HG03025 (cell line): Measurements from ENCODE around the gene ADAMTS9.
"Not testable (repeated sequence)": the region's sequence is repeated elsewhere in the genome, so short reads cannot be mapped to it uniquely, and the experiment has no call there.

ENCODE experiments used
- ATAC-seq: cut with Tn5 transposase; IDR thresholded peaks from one replicate; pipeline ENCODE4 v1.9.1; 2021; ENCODE audit warnings: mild to moderate bottlenecking, moderate library complexity; ENCODE audit not compliant: unreplicated experiment, low FRiP score

The ADAMTS9 gene

GRCh38 chr3:64550745-64551144, 137.1 kb downstream of the ADAMTS9 start:
- no peak for ATAC-seq

- no peak for ATAC-seq
Measured at GRCh38 chr3:64549869-64550268, 137.9 kb downstream of the ADAMTS9 start.

GRCh38 chr3:64548200-64548889, 139.5 kb downstream of the ADAMTS9 start:
- no peak for ATAC-seq

GRCh38 chr3:64546856-64547255, 140.9 kb downstream of the ADAMTS9 start:
- no peak for ATAC-seq

GRCh38 chr3:64545239-64545638, 142.6 kb downstream of the ADAMTS9 start:
- ATAC-seq, result not testable (repeated sequence)

GRCh38 chr3:64541803-64542202, 146.0 kb downstream of the ADAMTS9 start:
- ATAC-seq, result no peak

- no peak for ATAC-seq
Measured at GRCh38 chr3:64539451-64540196, 148.2 kb downstream of the ADAMTS9 start.

GRCh38 chr3:64536166-64536565, 151.6 kb downstream of the ADAMTS9 start:
- no peak for ATAC-seq

- peak; percentile 73 for ATAC-seq
Measured at GRCh38 chr3:64533617-64534317, 154.0 kb downstream of the ADAMTS9 start.

GRCh38 chr3:64530434-64531049, 157.3 kb downstream of the ADAMTS9 start:
- ATAC-seq, result no peak

GRCh38 chr3:64523324-64523723, 164.5 kb downstream of the ADAMTS9 start:
- ATAC-seq, result no peak

GRCh38 chr3:64520334-64520733, 167.5 kb downstream of the ADAMTS9 start:
- no peak for ATAC-seq

- no peak for ATAC-seq
Measured at GRCh38 chr3:64518950-64519349, 168.8 kb downstream of the ADAMTS9 start.

- ATAC-seq, result no peak
Measured at GRCh38 chr3:64518496-64518895, 169.3 kb downstream of the ADAMTS9 start.

GRCh38 chr3:64514889-64515288, 172.9 kb downstream of the ADAMTS9 start:
- no peak for ATAC-seq

- ATAC-seq, result no peak
Measured at GRCh38 chr3:64509206-64509605, 178.6 kb downstream of the ADAMTS9 start.

GRCh38 chr3:64508140-64508539, 179.7 kb downstream of the ADAMTS9 start:
- ATAC-seq, result no peak

- no peak for ATAC-seq
Measured at GRCh38 chr3:64506255-64506654, 181.5 kb downstream of the ADAMTS9 start.

- ATAC-seq, result no peak
Measured at GRCh38 chr3:64505419-64505818, 182.4 kb downstream of the ADAMTS9 start.

GRCh38 chr3:64502284-64502683, 185.5 kb downstream of the ADAMTS9 start:
- no peak for ATAC-seq

- no peak for ATAC-seq
Measured at GRCh38 chr3:64501298-64501906, 186.4 kb downstream of the ADAMTS9 start.
